Stimulated activated CD4-positive, alpha-beta T cell treated with anti-CD3 and anti-CD28 coated beads, TNF-alpha, amount 100 ng/mL, for 4 hours (primary cell): ENCODE measurements around the gene GSK3A.
"Not testable (repeated sequence)": the region's sequence is repeated elsewhere in the genome, so short reads cannot be mapped to it uniquely, and the experiment has no call there.

Source experiments
- DNase-seq, 3 experiments: peaks; one replicate each; pipeline ENCODE4 v3.0.0-alpha.2; 2020; ENCODE audit warnings: low read depth in 3 of 3

Gene GSK3A

GRCh38 chr19:42268704-42269477 is 26.5 kb upstream of the GSK3A start, which contains the start of gene CIC:
CIC (plus strand) TSS chr19:42269252; CDS start chr19:42271784, 2,532 bp downstream.
- DNase-seq, result peak; percentile 96 to 99 (median 98)

- peak; percentile 92 to 97 (median 97) for DNase-seq
Observed at GRCh38 chr19:42268142-42268703, 25.8 kb upstream of the GSK3A start.

- DNase-seq, result no peak
Observed at GRCh38 chr19:42267644-42268141, 25.3 kb upstream of the GSK3A start.

- not testable (repeated sequence) for DNase-seq
Observed at GRCh38 chr19:42266928-42267603, 24.7 kb upstream of the GSK3A start.

GRCh38 chr19:42266105-42266504 is 23.7 kb upstream of the GSK3A start:
- not testable (repeated sequence) for DNase-seq

GRCh38 chr19:42261763-42262162 is 19.4 kb upstream of the GSK3A start:
- DNase-seq, result no peak

- not testable (repeated sequence) for DNase-seq
Observed at GRCh38 chr19:42257842-42258241, 15.4 kb upstream of the GSK3A start.

- DNase-seq, result no peak
Observed at GRCh38 chr19:42255766-42256745, 13.7 kb upstream of the GSK3A start.

- DNase-seq, result peak; percentile 89 to 93 (median 92)
Observed at GRCh38 chr19:42254850-42255765, 12.7 kb upstream of the GSK3A start, which contains the start of gene ERF. ERF (minus strand) TSS chr19:42255128; CDS start chr19:42254999, 129 bp downstream.

- DNase-seq, result peak; percentile 67 to 69 (median 68)
Observed at GRCh38 chr19:42254089-42254849, 11.9 kb upstream of the GSK3A start.

GRCh38 chr19:42253245-42254088 is 11.1 kb upstream of the GSK3A start:
- peak; percentile 26 to 58 (median 45) for DNase-seq

- DNase-seq, result no peak
Observed at GRCh38 chr19:42252365-42253244, 10.2 kb upstream of the GSK3A start.

- no peak for DNase-seq
Observed at GRCh38 chr19:42251572-42252358, 9.4 kb upstream of the GSK3A start.

- DNase-seq, result no peak
Observed at GRCh38 chr19:42250666-42251531, 8.5 kb upstream of the GSK3A start.

- DNase-seq, result no peak
Observed at GRCh38 chr19:42250183-42250665, 7.8 kb upstream of the GSK3A start.
